DMS53 treated with DMSO at 0.1 percent for 48 hours (cell line): Measurements from ENCODE around the gene RBM23.

Experiments
- DNase-seq: peaks from one replicate; lab custom pipeline; 2025; ENCODE audit not compliant: unreplicated experiment; lab: John Stamatoyannopoulos, UW

The RBM23 gene

GRCh38 chr14:22886500-22887259, 32.3 kb downstream of the RBM23 start:
- peak; percentile 59 for DNase-seq

- DNase-seq = no peak
These were observed 33.0 kb downstream of the RBM23 start for GRCh38 chr14:22885975-22886374.

- no peak for DNase-seq
These were observed 34.0 kb downstream of the RBM23 start for GRCh38 chr14:22884738-22885523.

GRCh38 chr14:22884076-22884737, 34.7 kb downstream of the RBM23 start:
- no peak for DNase-seq

- DNase-seq = no peak
These were observed 35.6 kb downstream of the RBM23 start, which contains the start of gene REM2 for GRCh38 chr14:22883173-22883976. Gene REM2, plus strand, starts transcription at chr14:22883222. Its CDS starts 66 bp downstream, at chr14:22883288.

- peak; percentile 16 for DNase-seq
These were observed 36.3 kb downstream of the RBM23 start for GRCh38 chr14:22882529-22883172.

DNA sequence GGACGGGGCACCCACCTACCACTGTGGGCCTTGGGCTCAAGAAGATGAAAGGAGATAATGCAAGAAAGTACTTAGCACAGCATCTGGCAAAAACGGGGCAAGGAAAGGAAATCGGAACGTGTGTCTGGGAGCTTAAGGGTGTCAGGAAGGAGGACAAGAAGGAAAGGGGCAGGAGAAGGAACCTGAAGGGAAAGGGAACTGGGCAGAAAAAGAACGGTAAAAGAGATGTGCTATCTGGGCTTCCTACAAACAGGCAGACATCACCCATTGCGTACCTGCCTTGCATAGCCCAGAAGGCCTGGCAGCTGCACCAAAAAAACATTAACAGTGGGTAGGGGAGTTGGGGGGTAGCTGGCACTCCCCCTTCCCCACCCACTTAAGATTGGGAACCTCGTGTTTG, 36.9 kb downstream of the RBM23 start:
- no peak for DNase-seq

GRCh38 chr14:22878271-22879246, 40.4 kb downstream of the RBM23 start:
- DNase-seq = no peak

GRCh38 chr14:22877000-22877501, 41.9 kb downstream of the RBM23 start:
- DNase-seq = no peak

- no peak for DNase-seq
These were observed 43.1 kb downstream of the RBM23 start for GRCh38 chr14:22875748-22876319.

- no peak for DNase-seq
These were observed 43.8 kb downstream of the RBM23 start for GRCh38 chr14:22875003-22875747.

- DNase-seq = no peak
These were observed 46.0 kb downstream of the RBM23 start for GRCh38 chr14:22872833-22873520.

DNA sequence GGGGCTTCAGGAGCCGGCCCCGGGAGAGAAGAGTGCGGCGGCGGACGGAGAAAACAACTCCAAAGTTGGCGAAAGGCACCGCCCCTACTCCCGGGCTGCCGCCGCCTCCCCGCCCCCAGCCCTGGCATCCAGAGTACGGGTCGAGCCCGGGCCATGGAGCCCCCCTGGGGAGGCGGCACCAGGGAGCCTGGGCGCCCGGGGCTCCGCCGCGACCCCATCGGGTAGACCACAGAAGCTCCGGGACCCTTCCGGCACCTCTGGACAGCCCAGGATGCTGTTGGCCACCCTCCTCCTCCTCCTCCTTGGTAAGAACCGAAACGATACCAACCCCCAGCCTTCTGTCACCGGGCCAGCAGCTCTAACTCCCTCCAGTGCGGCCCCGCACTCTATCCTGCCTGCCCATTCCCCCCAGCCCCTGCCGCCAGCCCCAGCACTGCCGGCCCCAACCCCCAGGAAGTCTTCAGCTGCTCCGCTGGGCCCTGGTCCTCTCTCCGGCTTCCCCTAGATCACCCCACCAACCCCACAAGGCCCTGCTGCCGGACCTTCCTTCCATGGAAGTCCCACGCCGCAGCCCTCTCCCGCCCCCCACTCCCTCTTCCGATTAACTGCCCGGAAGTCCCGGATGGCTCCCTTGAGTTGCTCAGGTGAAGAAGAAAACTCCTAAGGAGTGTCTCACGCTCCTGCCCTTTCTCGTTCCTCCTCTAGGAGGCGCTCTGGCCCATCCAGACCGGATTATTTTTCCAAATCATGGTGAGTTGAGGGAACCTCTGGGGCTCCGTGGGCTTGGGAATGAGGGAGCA, 46.7 kb downstream of the RBM23 start:
- peak; percentile 54 for DNase-seq

DNA sequence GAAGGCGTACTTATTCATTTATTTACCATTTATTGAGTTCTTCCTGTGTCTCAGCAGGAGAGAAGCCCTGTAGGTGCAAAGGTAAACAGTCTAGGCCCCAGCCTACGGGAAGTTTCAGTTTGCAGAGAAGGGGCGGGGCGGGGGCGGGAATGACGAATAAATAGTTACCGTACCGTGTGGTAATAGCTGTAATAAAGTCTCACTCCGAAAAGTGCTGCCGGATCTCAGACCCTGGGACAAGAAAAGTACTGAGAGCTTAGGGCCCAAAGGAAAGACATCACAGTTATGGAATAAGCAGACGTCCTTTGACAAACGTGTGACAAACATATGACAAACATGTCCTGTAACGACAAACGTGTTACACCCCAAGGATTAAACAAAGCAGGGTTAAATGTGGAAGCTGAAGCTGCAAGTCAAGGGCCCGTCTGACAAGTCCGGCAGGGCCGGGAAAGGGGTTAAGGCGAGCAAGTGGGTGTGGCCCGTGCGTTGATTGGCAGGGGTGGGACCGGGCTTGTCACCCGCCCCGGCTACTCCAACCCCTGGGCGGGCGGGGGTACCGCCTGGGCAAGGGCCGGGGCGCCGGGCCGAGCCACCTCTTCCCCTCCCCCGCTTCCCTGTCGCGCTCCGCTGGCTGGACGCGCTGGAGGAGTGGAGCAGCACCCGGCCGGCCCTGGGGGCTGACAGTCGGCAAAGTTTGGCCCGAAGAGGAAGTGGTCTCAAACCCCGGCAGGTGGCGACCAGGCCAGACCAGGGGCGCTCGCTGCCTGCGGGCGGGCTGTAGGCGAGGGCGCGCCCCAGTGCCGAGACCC, 47.5 kb downstream of the RBM23 start, which contains the start of gene LRP10:
Gene LRP10, plus strand, starts transcription at position 517 of the 809 bp plus-strand sequence. CDS start 564 bp downstream, outside the sequence.
- DNase-seq = peak; percentile 87

DNA sequence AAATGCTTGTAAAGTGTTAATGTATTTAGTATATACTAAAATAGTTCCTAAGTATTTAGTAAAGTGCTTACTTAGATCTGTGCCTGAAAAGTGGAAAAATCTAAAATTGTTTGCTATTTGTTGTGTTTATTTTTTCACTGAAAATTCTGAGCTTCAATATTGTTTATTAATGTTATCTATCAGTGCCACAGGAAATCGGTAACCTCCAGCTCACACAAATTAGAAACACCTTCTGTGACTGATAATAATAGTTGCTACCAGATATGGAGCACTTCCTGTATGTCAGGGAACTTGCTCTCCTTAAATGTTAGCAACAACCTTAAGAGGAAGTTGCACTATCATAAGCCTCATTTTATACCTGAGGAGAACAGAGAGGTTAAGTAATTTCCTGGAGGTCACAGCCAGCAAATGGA, 48.1 kb downstream of the RBM23 start:
- no peak for DNase-seq

GRCh38 chr14:22866874-22867273, 52.1 kb downstream of the RBM23 start:
- no peak for DNase-seq
